PFSK-1 (cell line): ENCODE measurements around the gene RGS14.

ENCODE experiments used
- FOXP2 ChIP-seq: optimal IDR thresholded peaks from 2 replicates; pipeline ENCODE3; 2011; ENCODE audit warnings: borderline replicate concordance, control low read depth, inconsistent platforms; ENCODE audit not compliant: insufficient read depth; ENCODE audit errors: extremely low read length, extremely low read depth
- POLR2AphosphoS5 ChIP-seq: IDR thresholded peaks from 2 replicates; pipeline ENCODE4 v1.6.1; 2012; ENCODE audit warnings: low read depth, mild to moderate bottlenecking, control low read depth, low read length, moderate library complexity
- SIN3A ChIP-seq: IDR thresholded peaks from 2 replicates; pipeline ENCODE4 v1.6.1; 2012; ENCODE audit warnings: mild to moderate bottlenecking, low read length, moderate library complexity, borderline replicate concordance; ENCODE audit not compliant: insufficient read depth
- TAF1 ChIP-seq: IDR thresholded peaks from 2 replicates; pipeline ENCODE4 v1.6.1; 2012; ENCODE audit warnings: low read length, control low read depth, borderline replicate concordance; ENCODE audit not compliant: insufficient read depth
- TF ChIP-seq, protein P1 (sequence below), 2 experiments: IDR thresholded peaks; 2 replicates each; pipeline versions ENCODE4 v1.6.1 to v1.8.0; 2011 to 2012; ENCODE audit warnings: low read depth in 2 of 2, low read length in 2 of 2, control low read depth in 1 of 2, inconsistent platforms in 1 of 2, mild to moderate bottlenecking in 1 of 2, moderate library complexity in 1 of 2; ENCODE audit not compliant: insufficient read depth in 1 of 2

DNA sequence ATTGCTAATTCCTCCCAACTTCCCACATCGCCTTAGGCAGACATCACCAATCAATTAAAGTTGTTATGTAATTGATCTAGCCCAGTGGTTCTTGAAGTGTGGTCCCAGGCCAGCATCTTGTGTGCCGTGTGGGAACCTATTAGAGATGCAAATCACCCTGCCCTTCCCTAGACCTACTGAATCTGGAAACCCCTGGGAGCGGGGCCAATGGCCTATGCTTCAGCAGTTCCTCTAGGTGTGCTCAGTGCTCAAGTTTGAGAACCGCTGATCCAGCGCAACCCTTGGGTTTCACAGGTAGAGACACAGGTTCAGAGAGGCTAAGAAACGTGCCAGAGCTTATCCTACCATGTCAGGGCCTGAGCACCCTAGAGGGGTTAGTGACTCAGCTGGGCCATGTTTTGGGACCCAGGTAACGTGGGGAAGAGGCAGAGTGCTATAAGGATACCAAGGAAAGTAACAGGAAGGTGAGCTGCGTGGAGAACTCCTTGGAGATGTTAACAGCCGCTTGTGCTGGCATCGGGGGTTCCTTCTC is 30.9 kb downstream of the RGS14 start:
- TF ChIP-seq, protein P1, sequence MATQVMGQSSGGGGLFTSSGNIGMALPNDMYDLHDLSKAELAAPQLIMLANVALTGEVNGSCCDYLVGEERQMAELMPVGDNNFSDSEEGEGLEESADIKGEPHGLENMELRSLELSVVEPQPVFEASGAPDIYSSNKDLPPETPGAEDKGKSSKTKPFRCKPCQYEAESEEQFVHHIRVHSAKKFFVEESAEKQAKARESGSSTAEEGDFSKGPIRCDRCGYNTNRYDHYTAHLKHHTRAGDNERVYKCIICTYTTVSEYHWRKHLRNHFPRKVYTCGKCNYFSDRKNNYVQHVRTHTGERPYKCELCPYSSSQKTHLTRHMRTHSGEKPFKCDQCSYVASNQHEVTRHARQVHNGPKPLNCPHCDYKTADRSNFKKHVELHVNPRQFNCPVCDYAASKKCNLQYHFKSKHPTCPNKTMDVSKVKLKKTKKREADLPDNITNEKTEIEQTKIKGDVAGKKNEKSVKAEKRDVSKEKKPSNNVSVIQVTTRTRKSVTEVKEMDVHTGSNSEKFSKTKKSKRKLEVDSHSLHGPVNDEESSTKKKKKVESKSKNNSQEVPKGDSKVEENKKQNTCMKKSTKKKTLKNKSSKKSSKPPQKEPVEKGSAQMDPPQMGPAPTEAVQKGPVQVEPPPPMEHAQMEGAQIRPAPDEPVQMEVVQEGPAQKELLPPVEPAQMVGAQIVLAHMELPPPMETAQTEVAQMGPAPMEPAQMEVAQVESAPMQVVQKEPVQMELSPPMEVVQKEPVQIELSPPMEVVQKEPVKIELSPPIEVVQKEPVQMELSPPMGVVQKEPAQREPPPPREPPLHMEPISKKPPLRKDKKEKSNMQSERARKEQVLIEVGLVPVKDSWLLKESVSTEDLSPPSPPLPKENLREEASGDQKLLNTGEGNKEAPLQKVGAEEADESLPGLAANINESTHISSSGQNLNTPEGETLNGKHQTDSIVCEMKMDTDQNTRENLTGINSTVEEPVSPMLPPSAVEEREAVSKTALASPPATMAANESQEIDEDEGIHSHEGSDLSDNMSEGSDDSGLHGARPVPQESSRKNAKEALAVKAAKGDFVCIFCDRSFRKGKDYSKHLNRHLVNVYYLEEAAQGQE (IDR thresholded peaks at IDR 0.05; ENCODE audit: insufficient read depth in 1 of 2, low read depth in 2 of 2, low read length in 2 of 2), result no peak
- TF ChIP-seq SIN3A (no peak), POLR2AphosphoS5 (no peak), TAF1 (no peak), FOXP2 (no peak)
